ENCODE results near the gene CCSAP. TPM values are rescaled to one million over a fixed set of nuclear protein-coding genes. Genes with fewer than 3 reads are reported as not detected.

CCSAP gene
- total RNA-seq, 2 donors from 2014 or later = 4.7 to 5.0 TPM

DNA sequence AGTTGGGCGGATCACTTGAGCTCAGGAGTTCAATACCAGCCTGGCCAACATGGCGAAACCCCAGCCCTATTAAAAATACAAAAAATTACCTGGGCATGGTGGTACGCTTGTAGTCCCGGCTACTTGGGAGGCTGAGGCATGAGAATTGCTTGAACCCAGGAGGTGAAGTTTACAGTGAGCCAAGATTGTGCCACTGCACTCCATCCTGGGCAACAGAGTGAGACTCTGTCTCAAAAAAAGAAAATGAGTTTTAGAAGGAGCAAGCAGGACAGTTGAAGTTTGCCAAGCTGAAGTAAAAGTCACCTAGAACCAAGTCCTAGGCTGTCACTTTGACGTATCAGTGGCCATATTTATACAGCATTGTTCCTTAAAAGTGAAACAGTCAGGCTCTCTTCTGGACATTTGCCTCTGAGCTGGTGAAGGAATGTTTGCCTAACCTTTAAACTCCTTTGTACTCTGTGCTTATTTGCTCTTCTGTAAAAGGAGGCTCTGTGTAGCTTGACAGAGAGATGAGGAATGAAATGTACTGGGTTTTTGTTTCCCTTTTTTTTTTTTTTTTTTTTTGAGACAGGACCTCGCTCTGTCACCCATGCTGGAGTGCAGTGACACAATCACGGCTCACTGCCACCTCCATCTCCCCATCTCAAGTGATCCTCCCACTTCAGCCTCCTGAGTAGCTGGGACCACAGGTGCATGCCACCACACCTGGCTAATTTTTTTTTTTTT, 69.2 kb downstream of the CCSAP start:
- no peak for DNase-seq (ENCODE audit: low spot score)
- intact Hi-C loops (cut with DNase I) = no loop called here

DNA sequence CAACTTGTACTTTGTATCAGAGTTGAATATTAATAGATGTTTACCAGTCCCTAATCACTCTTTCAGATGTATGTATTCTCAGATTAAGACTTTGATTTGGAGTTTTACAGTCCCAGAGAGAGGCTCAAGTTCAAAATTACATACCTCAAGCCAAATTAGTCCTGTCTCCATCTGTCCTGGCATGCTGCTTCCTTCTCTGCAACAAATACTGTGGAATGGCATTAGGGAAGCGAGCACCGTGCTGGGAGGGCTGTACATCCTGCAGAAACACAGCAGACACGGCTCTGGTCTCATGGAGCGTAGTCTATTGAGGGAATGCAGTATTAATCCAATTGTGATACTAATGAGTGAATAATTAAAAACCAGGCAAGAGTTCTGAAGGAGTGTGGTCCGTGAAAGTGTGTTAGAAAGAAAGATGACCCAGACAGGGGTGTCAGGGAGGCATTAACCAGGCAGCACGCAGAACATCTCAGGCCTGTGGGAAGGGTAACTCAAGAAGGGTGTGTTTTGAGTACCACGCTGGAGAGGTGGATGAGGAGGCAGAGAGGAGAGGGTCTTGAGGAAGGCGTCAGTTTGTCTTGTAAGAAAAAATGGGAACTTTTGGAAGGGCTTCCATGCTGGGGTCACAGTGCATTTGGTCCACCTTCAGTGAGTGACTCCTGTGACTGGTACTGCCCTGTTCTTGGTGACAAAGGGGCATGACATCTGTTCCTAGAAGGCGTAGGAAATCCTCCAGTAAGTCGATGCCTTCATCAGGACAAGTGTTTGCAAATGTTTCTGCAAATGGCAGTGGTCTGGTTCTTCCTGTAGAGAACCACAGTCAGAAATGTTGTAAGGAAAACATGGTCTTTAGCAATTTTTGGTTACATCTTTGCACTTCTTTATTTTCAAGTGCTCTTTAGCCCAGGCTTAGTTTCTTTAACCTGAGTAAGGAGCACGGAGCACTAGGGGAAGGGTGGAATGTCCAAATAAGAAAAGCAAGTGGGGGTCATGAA, 70.4 kb downstream of the CCSAP start:
- intact Hi-C loops (cut with DNase I) = no loop called here
- no peak for DNase-seq (ENCODE audit: low spot score)

DNA sequence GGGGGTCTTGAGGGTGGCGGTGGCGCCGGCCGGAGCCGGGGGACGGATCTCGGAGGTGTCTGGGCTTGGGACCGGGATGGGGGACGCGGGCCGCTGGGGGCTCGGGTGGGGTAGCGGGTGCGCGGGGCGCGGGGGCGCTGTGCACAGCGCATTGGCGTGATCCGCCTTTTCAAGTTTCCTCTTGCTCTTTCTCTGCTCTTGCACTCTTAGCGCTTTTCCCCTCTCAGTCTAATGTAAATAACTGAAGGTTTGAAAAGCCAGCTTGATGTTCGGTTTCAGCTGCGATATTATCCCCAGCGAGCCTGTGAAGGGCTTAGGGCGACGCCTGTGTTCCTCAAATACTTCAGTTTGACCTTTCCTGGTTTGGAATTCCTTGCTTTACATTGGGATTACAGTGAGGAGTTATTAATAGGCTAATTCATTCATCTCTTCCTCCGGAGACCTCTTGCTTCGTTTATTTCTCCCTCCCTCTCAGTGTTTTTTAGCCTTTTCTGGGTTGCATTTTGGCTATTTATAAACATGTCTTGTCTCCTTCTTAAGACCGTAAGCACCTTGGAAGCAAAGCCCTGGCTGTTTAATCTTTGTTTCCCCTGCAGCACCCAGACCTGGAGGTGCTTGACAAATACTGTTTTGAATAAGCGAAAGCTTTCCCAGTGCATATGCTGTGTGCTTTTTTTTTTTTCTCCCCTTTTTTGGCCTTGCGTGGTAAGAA, 71.2 kb downstream of the CCSAP start:
- intact Hi-C loops (cut with DNase I) = no loop called here
- no peak for DNase-seq (ENCODE audit: low spot score)

Other genes starting within 250 kb of the CCSAP start
- gene RAB4A, start 71.9 kb downstream of the CCSAP start, total RNA-seq = 10 to 100 TPM; 56.2 to 58.9 TPM
- 1 to 10 TPM; 6.4 to 6.8 TPM for gene ACTA1, start 91.0 kb upstream of the CCSAP start, total RNA-seq
- gene NUP133, start 165.3 kb upstream of the CCSAP start, total RNA-seq = 10 to 100 TPM; 26.0 to 28.9 TPM
- gene ABCB10, start 215.7 kb upstream of the CCSAP start, total RNA-seq = 10 to 100 TPM; 14.1 to 21.9 TPM

Data from posterior vena cava (tissue), 2 donors.